Measurements from ENCODE around the gene FXYD1.
A peak's percentile ranks its signal among the peaks of the same experiment; 100 is the strongest.
"Not testable (repeated sequence)": the region's sequence is repeated elsewhere in the genome, so short reads cannot be mapped to it uniquely, and the experiment has no call there.

FXYD1 gene

DNA sequence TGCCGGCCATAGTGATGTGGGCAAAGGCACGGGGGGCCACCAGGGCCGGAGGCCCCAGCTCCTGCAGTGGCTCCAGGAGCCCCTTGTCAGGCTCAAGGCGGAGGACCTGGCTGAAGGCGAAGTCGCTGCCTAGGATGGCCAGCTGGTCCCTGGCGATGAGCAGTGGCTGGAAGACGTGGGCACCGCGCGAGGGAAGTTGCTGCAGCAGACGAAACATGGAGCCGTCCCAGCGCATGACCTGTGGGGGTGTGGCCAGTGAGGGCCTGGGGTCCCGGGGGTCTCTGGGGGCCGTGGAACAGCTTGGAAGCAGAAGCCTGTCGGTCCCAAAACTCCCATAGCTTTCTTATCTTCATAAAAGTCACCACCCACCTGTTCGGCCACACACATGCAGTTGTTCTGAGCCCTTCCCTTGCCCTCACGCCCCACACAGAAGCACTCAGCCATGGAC is 13.3 kb upstream of the FXYD1 start:
- DNase-seq (ENCODE audit: low read depth in 3 of 3), result no peak

DNA sequence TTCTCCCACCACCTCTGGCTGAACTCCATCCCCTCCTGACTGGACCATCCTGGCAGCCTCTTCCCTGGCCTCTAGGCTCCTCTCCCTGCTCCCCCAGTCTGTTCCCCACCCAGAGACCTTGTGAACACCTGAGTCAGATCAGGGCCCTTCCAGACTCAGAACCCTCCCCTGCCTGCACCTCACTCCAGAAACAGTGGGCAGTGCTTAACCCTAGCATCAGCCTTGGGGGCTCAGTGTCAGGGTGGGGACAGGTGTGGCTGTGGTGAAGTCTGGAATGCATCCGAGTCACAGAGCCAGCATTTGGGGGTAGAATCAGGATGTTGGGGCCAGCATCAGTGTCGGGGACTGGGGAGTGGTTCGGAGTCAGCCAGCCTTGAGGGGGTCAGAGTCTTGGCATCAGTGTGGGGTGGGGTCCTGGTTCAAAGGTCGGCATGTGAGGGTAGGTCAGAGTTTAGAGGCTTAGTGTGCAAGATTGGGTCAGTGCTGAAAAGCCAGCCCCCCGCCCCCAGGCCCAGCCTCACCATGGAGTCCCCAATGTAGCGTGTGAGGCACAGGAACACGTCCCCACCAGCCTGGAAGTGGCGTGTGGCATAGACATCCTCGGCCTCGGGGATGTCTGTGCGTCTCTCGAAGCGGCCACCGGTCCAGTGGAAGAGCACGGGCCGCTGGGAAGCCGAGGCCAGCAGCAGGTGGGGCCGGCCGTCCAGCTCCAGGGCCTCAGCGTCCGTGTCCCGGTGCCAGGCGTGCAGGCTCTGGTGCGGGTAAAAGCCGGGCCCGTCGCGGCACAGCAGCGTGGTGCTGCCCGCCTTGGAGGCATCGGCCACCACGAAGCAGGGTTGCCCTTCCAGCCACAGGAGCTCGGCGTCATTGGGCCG is 12.6 kb upstream of the FXYD1 start:
- DNase-seq (ENCODE audit: low read depth in 3 of 3), result no peak

DNA sequence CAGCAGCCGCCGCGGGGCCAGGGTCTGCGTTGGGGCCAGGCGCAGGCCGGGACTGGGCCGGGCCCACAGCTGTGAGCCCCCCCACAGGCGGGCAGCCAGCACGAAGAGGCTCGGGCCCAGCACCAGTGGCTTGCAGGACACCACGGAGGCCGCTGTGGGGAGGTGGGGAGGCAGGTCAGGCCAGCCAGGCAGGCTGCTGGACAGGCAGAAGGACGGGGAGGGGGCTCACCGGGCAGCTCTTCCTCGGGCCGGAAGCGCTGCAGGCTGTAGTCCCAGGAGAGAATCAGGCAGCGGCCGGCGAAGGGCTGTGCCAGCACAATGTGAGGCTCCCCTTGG is 12.0 kb upstream of the FXYD1 start:
- no peak for DNase-seq (ENCODE audit: low read depth in 3 of 3)

DNA sequence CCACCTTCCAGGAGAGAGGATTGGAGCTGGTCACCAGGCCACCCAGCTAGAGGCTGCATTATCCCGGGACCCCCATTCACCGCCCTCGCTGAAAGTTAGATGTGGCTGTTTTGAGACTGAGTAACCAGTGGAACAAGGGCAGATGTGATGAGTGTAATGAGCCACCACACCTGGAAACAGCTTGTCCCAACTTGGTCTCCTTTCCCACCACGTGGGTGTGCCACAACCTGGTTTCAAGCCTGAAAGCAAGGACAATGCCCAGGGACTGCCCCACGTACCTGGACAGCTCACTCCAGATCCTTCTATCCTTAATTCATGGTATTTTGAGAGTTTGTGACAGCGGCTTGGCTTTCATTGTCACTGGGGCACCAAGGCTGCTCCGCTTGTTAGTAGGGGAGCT is 10.8 kb upstream of the FXYD1 start:
- no peak for DNase-seq (ENCODE audit: low read depth in 3 of 3)

- DNase-seq (ENCODE audit: low read depth in 3 of 3), result no peak
Measured at GRCh38 chr19:35128398-35129057, 10.1 kb upstream of the FXYD1 start.

DNA sequence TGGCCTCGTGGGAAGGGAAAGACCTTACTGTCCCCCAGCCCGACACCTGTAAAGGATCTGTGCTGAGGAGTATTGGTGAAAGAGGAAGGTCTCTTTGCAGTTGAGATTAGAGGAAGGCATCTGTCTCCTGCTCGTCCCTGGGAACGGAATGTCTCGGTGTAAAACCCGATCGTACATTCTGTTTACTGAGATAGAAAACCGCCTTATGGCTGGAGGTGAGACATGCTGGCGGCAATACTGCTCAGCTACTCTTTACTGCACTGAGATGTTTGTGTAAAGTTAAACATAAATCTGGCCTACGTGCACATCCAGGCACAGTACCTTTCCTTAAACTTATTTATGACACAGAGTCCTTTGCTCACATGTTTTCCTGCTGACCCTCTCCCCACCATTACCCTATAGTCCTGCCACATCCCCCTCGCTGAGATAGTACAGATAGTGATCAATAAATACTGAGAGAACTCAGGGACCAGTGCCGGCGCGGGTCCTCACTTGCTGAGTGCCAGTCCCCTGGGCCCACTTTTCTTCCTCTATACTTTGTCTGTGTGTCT is 8.8 kb upstream of the FXYD1 start:
- DNase-seq (ENCODE audit: low read depth in 3 of 3), result not testable (repeated sequence)

GRCh38 chr19:35130761-35131720 is 7.6 kb upstream of the FXYD1 start:
- no peak for DNase-seq (ENCODE audit: low read depth in 3 of 3)

GRCh38 chr19:35132254-35132653 is 6.4 kb upstream of the FXYD1 start:
- no peak for DNase-seq (ENCODE audit: low read depth in 3 of 3)

GRCh38 chr19:35133826-35134225 is 4.8 kb upstream of the FXYD1 start:
- no peak for DNase-seq (ENCODE audit: low read depth in 3 of 3)

DNA sequence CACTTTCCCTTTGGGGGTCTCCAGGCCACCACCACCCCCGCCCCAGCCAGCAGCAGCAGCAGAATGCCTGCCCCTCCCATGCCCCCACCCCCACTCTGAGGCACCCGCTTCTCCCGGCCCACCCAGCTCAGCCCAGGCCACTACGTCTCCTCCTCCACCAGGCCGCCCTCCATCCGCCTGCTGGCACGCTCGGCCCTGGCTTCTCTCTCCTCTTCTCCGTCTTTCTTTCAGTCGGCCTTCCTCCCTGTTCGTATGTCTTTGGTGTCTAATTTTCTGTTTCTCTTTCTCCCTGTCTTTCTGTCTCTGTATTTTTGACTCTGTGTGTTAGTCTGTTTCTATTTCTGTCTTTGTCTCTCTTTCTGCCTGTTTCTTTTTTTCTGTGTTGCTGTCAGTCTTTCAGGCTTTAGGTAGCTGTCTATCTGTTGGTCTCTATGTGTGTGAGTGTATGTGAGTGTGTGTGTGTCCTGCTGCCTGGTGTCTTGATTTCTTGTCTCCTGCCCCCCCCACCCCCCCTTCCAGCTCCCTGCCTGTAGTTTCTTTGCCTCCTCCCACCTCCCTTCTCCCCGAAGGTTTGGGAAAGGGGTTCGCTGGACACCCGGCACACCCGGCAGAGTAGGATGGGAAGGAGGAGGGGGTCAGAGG is 3.9 kb upstream of the FXYD1 start, which contains the start of gene LGI4:
LGI4 (minus strand) TSS at position 459 of the 642 bp plus-strand sequence; CDS start at position 80, 379 bp downstream.
- no peak for DNase-seq (ENCODE audit: low read depth in 3 of 3)

DNA sequence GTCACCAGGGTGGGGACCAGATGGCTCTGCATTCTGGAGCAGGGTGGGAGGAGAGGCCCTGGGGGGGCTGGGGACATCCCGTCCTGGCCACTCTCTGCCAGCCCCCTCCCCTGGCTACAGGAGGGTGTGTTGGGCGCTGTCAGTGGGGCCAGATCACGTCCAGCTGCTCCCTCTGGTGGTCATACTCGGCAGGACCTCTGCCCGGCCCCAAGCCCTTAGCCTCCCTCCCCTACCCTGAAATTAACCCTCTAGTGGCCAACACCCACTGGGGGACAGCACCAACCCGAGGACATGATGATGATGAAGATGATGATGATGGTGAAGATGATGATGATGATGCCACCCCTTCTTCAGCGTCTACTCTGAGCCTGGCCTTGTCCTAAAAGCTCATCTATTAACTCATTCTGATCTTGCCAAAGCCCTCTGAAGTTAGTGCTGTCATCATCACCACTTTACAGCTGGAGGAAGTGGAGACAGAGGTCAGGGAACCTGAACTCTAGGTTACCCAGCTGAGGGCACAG is 3.2 kb upstream of the FXYD1 start:
- DNase-seq (ENCODE audit: low read depth in 3 of 3), result peak in 1 of 3 experiments; percentile 38

DNA sequence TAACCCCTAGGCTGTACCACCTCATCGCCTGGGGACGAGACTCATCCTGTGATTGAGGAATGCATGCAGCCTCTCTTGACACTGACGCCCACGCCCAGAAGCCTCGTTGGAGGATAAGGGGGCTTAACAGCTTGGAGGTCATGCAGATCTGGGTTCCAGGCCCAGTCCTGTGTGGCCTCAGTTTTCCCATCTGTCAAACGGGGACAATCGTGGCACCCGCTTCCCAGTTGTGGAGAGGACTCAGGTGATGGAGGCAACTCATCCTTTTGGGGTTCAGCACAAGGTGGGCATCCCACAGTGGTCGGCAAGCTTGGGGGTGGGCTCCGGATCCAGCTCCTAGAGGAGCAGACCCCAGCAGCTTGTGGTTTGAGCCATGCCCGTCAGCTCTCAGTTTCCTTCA is 2.4 kb upstream of the FXYD1 start:
- no peak for DNase-seq (ENCODE audit: low read depth in 3 of 3)

DNA sequence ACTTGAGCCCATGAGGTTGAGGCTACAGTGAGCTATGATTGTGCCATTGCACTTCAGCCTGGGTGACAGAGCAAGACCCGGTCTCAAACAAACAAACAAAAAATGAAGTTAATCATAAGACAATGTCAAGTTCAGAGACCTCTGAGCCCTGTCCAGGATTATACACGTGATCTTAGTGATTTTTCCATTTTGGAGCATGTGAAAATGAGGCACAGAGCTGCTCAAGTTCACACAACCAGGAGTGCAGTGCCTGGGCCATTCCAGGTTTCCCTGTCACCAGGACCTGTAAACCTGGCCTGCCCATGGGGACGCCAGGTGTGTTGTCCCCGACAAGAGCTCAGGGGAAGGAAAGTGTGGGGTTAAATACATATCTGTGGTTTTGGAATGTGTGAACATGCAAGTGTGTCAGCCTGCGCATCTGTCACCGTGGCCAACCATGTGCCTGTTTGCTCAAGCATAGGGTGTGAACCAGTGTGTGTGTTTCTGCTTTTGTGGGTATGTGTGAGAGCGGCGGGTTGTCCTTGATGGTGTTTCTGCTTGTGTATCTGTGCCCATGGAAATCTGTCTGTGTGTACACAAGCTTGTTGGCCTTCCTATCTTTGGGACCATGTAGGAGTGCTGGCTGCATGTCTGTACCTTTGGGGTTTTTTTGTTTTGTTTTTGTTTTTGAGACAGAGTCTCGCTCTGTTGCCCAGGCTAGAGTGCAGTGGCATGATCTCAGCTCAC is 1.5 kb upstream of the FXYD1 start:
- DNase-seq (ENCODE audit: low read depth in 3 of 3), result no peak

DNA sequence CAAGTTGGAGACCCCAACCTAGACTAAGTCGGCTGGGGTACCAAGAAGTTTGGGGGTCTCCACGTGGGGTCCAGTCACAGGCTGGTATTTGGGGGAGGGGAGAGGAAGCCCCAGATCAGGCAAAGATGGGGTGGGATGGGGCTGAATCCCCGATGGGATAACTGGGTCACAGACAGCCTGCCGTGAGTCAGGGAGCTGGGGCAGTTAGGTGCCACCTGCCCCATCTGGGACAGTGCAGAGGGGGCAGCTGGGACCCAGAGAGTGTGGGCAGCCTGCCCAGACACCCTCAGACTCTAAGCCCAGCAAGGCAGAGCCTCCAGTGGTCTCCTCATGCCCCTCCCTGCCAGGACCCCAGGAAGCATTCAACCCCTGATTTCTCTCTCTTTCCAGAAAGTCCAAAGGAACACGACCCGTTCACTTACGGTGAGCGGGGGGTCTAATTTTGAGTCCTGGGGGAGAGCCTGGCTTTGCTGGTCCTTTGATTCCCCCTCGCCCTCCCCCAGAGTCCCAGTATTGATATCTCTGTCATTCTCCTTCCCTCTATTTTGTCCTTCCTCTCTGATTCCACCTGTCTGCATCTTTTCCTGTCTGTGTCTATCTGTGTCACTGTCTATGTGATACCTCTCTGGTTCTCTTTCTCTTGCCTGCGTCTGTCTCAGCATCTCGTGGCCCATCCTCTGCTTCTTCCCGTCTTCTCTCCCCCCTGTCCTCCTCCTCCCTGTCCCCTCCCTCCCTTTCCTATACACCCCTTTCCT is 1.8 kb downstream of the FXYD1 start:
- DNase-seq (ENCODE audit: low read depth in 3 of 3), result no peak

DNA sequence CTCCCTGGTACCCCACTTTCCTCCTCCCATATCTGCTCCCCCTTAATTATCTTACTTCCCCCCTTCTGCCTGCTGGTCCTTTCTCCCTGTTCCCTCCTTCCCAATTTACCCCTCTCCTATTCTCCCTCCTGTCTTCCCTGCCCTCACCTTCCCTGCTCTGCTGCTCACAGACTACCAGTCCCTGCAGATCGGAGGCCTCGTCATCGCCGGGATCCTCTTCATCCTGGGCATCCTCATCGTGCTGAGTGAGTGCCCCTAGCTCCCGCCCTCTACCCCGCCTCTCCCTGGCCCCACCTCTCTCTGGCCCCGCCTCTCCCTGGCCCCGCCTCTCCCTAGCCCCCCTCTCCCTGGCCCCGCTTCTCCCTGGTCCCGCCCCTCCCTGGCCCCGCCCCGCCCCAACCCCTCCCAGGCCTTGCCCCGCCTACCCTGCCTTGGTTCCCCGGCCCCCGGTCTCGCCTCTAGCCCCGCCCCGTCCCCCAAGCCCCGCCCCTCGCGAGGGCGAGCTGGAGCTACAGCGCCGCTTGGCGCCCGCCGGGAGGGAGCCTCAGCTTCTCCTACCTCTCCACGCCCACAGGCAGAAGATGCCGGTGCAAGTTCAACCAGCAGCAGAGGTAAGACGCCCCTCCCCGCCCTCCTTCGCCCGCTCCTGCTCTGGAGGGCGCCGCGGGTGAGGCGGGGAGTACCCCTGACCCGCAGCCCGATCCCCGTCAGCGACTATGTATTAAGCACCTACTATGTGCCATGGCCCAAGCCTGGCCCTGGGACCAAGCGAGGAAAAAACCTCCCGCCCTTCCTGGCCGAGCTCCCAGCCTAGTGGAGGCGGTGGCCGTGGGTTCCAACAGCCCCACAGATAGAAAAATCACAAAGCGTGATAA is 2.6 kb downstream of the FXYD1 start:
- peak; percentile 96 to 98 (median 96) for DNase-seq (ENCODE audit: low read depth in 3 of 3)

DNA sequence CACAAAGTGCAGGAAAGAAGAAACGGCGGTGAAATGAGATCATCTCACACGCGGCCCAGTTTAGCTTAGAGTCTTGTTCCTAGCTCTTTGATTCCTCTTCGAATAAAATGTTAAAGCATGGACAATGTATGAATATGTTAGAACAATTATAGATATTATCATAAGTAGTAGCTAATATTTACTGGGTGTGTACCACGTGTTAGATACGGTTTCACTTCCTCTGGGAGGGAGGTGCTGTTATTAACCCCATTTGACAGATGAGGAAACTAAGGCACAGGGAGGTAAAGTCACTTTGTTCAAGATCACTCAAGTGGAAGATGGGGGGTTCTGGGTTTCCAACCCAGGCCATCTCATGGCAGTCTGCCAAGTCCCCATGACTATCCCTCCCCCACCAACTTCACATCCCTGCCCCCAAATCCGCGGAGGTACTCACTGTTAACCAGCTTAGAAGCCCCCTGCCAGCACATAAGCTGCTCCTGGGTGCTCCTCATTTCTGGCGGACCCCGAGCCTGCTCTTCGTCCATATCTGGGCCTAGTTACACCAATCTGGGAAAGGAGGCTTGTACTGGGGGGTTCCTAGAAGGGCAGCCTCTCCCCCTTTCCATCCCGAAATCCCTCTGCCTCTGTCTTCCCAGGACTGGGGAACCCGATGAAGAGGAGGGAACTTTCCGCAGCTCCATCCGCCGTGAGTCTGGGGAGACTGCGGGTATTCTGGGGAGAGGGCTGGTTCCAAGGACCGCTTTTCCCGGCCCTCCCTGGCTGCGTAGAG is 3.4 kb downstream of the FXYD1 start:
- no peak for DNase-seq (ENCODE audit: low read depth in 3 of 3)

GRCh38 chr19:35142606-35143230 is 4.1 kb downstream of the FXYD1 start:
- peak; percentile 44 to 60 (median 46) for DNase-seq (ENCODE audit: low read depth in 3 of 3)
